Inferior parietal cortex (tissue), 1 donor: ENCODE measurements around the gene KISS1R.
A peak's percentile ranks its signal among the peaks of the same experiment; 100 is the strongest.

ENCODE experiments used
- DNase-seq: peaks from one replicate; pipeline ENCODE4 v3.0.0-alpha.2; 2016; ENCODE audit errors: extremely low spot score

Gene KISS1R

GRCh38 chr19:920051-920864, 3.1 kb downstream of the KISS1R start:
- no peak for DNase-seq

- no peak for DNase-seq
Measured at GRCh38 chr19:924553-925086, 7.5 kb downstream of the KISS1R start.

- no peak for DNase-seq
Measured at GRCh38 chr19:925087-925525, 8.0 kb downstream of the KISS1R start.

- DNase-seq: peak; percentile 80
Measured at GRCh38 chr19:925526-926322, 8.6 kb downstream of the KISS1R start, which contains the start of gene ARID3A. Gene ARID3A (plus strand): TSS chr19:926035. CDS start chr19:929529, 3,494 bp downstream.

GRCh38 chr19:926323-926588, 9.1 kb downstream of the KISS1R start:
- no peak for DNase-seq

GRCh38 chr19:926589-927350, 9.6 kb downstream of the KISS1R start:
- DNase-seq: no peak

GRCh38 chr19:927351-927779, 10.2 kb downstream of the KISS1R start:
- no peak for DNase-seq

- DNase-seq: no peak
Measured at GRCh38 chr19:927780-928401, 10.8 kb downstream of the KISS1R start.

- no peak for DNase-seq
Measured at GRCh38 chr19:928471-929202, 11.5 kb downstream of the KISS1R start.

GRCh38 chr19:929203-929890, 12.2 kb downstream of the KISS1R start:
- no peak for DNase-seq

- DNase-seq: no peak
Measured at GRCh38 chr19:929891-930258, 12.7 kb downstream of the KISS1R start.

GRCh38 chr19:931860-932647, 14.9 kb downstream of the KISS1R start:
- DNase-seq: no peak

GRCh38 chr19:932648-933552, 15.8 kb downstream of the KISS1R start:
- no peak for DNase-seq

GRCh38 chr19:933553-933882, 16.4 kb downstream of the KISS1R start:
- no peak for DNase-seq

GRCh38 chr19:934197-934840, 17.2 kb downstream of the KISS1R start:
- no peak for DNase-seq

GRCh38 chr19:934865-935479, 17.8 kb downstream of the KISS1R start:
- no peak for DNase-seq

- DNase-seq: no peak
Measured at GRCh38 chr19:936175-936546, 19.0 kb downstream of the KISS1R start.

GRCh38 chr19:937259-937694, 20.1 kb downstream of the KISS1R start:
- DNase-seq: no peak
